ENCODE data around the gene BCAR1.

Gene BCAR1

GRCh38 chr16:75251280-75252048 is at the start of gene BCAR1:
Gene BCAR1 (minus strand): TSS chr16:75251624. CDS start chr16:75251482, 142 bp downstream.
- peak within 1 kb of the TSS; percentile 89 for H3K27ac ChIP-seq (ENCODE audit: low read depth, low read length)
- no peaks in the 10 kb centered on the region; the same call in 1 of the 2 replicates for H3K36me3 ChIP-seq (ENCODE audit: control insufficient read depth, insufficient read depth, low read length)
- H3K4me3 ChIP-seq (ENCODE audit: low read depth, low read length), result peak within 1 kb of the TSS; percentile 79
- peaks cover 56% of the 10 kb centered on the region for H3K4me1 ChIP-seq (ENCODE audit: control insufficient read depth, insufficient read depth, low read length)
- no peaks in the 10 kb centered on the region for H3K27me3 ChIP-seq (ENCODE audit: control insufficient read depth, insufficient read depth, low read length)
- H3K9me3 ChIP-seq (ENCODE audit: control insufficient read depth, insufficient read depth, low read length), result no peaks in the 10 kb centered on the region
- peak within 1 kb of the TSS; percentile 66 for H3K9ac ChIP-seq (ENCODE audit: low read depth, low read length)

GRCh38 chr16:75298267-75298666 is 46.8 kb upstream of the BCAR1 start:
- Histone ChIP-seq H3K9me3 (ENCODE audit: control insufficient read depth, insufficient read depth, low read length) (no peaks in the 10 kb centered on the region), H3K4me3 (ENCODE audit: low read depth, low read length) (no peak overlapping the region), H3K4me1 (ENCODE audit: control insufficient read depth, insufficient read depth, low read length) (no peaks in the 10 kb centered on the region), H3K27ac (ENCODE audit: low read depth, low read length) (no peak overlapping the region), H3K27me3 (ENCODE audit: control insufficient read depth, insufficient read depth, low read length) (no peaks in the 10 kb centered on the region), H3K9ac (ENCODE audit: low read depth, low read length) (no peak overlapping the region), H3K36me3 (ENCODE audit: control insufficient read depth, insufficient read depth, low read length) (peaks cover 64% of the 10 kb centered on the region)

GRCh38 chr16:75296606-75297005 is 45.2 kb upstream of the BCAR1 start:
- no peaks in the 10 kb centered on the region for H3K4me1 ChIP-seq (ENCODE audit: control insufficient read depth, insufficient read depth, low read length)
- H3K4me3 ChIP-seq (ENCODE audit: low read depth, low read length), result no peak overlapping the region
- H3K9ac ChIP-seq (ENCODE audit: low read depth, low read length), result no peak overlapping the region
- H3K36me3 ChIP-seq (ENCODE audit: control insufficient read depth, insufficient read depth, low read length), result peaks cover 69% of the 10 kb centered on the region
- no peak overlapping the region for H3K27ac ChIP-seq (ENCODE audit: low read depth, low read length)
- H3K27me3 ChIP-seq (ENCODE audit: control insufficient read depth, insufficient read depth, low read length), result no peaks in the 10 kb centered on the region
- no peaks in the 10 kb centered on the region for H3K9me3 ChIP-seq (ENCODE audit: control insufficient read depth, insufficient read depth, low read length)

GRCh38 chr16:75294773-75295459 is 43.5 kb upstream of the BCAR1 start:
- Histone ChIP-seq H3K9me3 (ENCODE audit: control insufficient read depth, insufficient read depth, low read length) (no peaks in the 10 kb centered on the region), H3K27ac (ENCODE audit: low read depth, low read length) (no peak overlapping the region), H3K27me3 (ENCODE audit: control insufficient read depth, insufficient read depth, low read length) (no peaks in the 10 kb centered on the region), H3K36me3 (ENCODE audit: control insufficient read depth, insufficient read depth, low read length) (peaks cover 67% of the 10 kb centered on the region), H3K4me1 (ENCODE audit: control insufficient read depth, insufficient read depth, low read length) (no peaks in the 10 kb centered on the region), H3K4me3 (ENCODE audit: low read depth, low read length) (no peak overlapping the region), H3K9ac (ENCODE audit: low read depth, low read length) (no peak overlapping the region)

GRCh38 chr16:75293772-75294171 is 42.3 kb upstream of the BCAR1 start:
- Histone ChIP-seq H3K27ac (ENCODE audit: low read depth, low read length) (no peak overlapping the region), H3K9me3 (ENCODE audit: control insufficient read depth, insufficient read depth, low read length) (no peaks in the 10 kb centered on the region), H3K27me3 (ENCODE audit: control insufficient read depth, insufficient read depth, low read length) (no peaks in the 10 kb centered on the region), H3K4me3 (ENCODE audit: low read depth, low read length) (no peak overlapping the region), H3K9ac (ENCODE audit: low read depth, low read length) (no peak overlapping the region), H3K36me3 (ENCODE audit: control insufficient read depth, insufficient read depth, low read length) (peaks cover 63% of the 10 kb centered on the region), H3K4me1 (ENCODE audit: control insufficient read depth, insufficient read depth, low read length) (no peaks in the 10 kb centered on the region)

- no peaks in the 10 kb centered on the region for H3K4me1 ChIP-seq (ENCODE audit: control insufficient read depth, insufficient read depth, low read length)
- H3K36me3 ChIP-seq (ENCODE audit: control insufficient read depth, insufficient read depth, low read length), result peaks cover 58% of the 10 kb centered on the region
- no peaks in the 10 kb centered on the region for H3K9me3 ChIP-seq (ENCODE audit: control insufficient read depth, insufficient read depth, low read length)
- no peak overlapping the region for H3K27ac ChIP-seq (ENCODE audit: low read depth, low read length)
- no peaks in the 10 kb centered on the region for H3K27me3 ChIP-seq (ENCODE audit: control insufficient read depth, insufficient read depth, low read length)
- H3K9ac ChIP-seq (ENCODE audit: low read depth, low read length), result no peak overlapping the region
- no peak overlapping the region for H3K4me3 ChIP-seq (ENCODE audit: low read depth, low read length)
These were observed 41.7 kb upstream of the BCAR1 start for GRCh38 chr16:75293173-75293572.

- Histone ChIP-seq H3K4me3 (ENCODE audit: low read depth, low read length) (no peak overlapping the region), H3K4me1 (ENCODE audit: control insufficient read depth, insufficient read depth, low read length) (no peaks in the 10 kb centered on the region), H3K27me3 (ENCODE audit: control insufficient read depth, insufficient read depth, low read length) (no peaks in the 10 kb centered on the region), H3K9ac (ENCODE audit: low read depth, low read length) (no peak overlapping the region), H3K36me3 (ENCODE audit: control insufficient read depth, insufficient read depth, low read length) (peaks cover 56% of the 10 kb centered on the region), H3K27ac (ENCODE audit: low read depth, low read length) (no peak overlapping the region), H3K9me3 (ENCODE audit: control insufficient read depth, insufficient read depth, low read length) (no peaks in the 10 kb centered on the region)
These were observed 41.3 kb upstream of the BCAR1 start for GRCh38 chr16:75292691-75293090.

GRCh38 chr16:75289189-75289588 is 37.8 kb upstream of the BCAR1 start:
- Histone ChIP-seq H3K9ac (ENCODE audit: low read depth, low read length) (no peak overlapping the region), H3K4me3 (ENCODE audit: low read depth, low read length) (no peak overlapping the region), H3K27ac (ENCODE audit: low read depth, low read length) (no peak overlapping the region), H3K27me3 (ENCODE audit: control insufficient read depth, insufficient read depth, low read length) (no peaks in the 10 kb centered on the region), H3K4me1 (ENCODE audit: control insufficient read depth, insufficient read depth, low read length) (no peaks in the 10 kb centered on the region), H3K36me3 (ENCODE audit: control insufficient read depth, insufficient read depth, low read length) (peaks cover 40% of the 10 kb centered on the region), H3K9me3 (ENCODE audit: control insufficient read depth, insufficient read depth, low read length) (no peaks in the 10 kb centered on the region)

- no peaks in the 10 kb centered on the region for H3K9me3 ChIP-seq (ENCODE audit: control insufficient read depth, insufficient read depth, low read length)
- no peak overlapping the region for H3K27ac ChIP-seq (ENCODE audit: low read depth, low read length)
- H3K4me3 ChIP-seq (ENCODE audit: low read depth, low read length), result no peak overlapping the region
- H3K27me3 ChIP-seq (ENCODE audit: control insufficient read depth, insufficient read depth, low read length), result no peaks in the 10 kb centered on the region
- no peak overlapping the region for H3K9ac ChIP-seq (ENCODE audit: low read depth, low read length)
- H3K36me3 ChIP-seq (ENCODE audit: control insufficient read depth, insufficient read depth, low read length), result peaks cover 34% of the 10 kb centered on the region
- no peaks in the 10 kb centered on the region for H3K4me1 ChIP-seq (ENCODE audit: control insufficient read depth, insufficient read depth, low read length)
These were observed 37.2 kb upstream of the BCAR1 start for GRCh38 chr16:75288596-75289120.

GRCh38 chr16:75288181-75288580 is 36.8 kb upstream of the BCAR1 start:
- H3K4me1 ChIP-seq (ENCODE audit: control insufficient read depth, insufficient read depth, low read length), result no peaks in the 10 kb centered on the region
- no peaks in the 10 kb centered on the region for H3K27me3 ChIP-seq (ENCODE audit: control insufficient read depth, insufficient read depth, low read length)
- H3K36me3 ChIP-seq (ENCODE audit: control insufficient read depth, insufficient read depth, low read length), result peaks cover 30% of the 10 kb centered on the region
- H3K9ac ChIP-seq (ENCODE audit: low read depth, low read length), result no peak overlapping the region
- H3K27ac ChIP-seq (ENCODE audit: low read depth, low read length), result no peak overlapping the region
- H3K9me3 ChIP-seq (ENCODE audit: control insufficient read depth, insufficient read depth, low read length), result no peaks in the 10 kb centered on the region
- no peak overlapping the region for H3K4me3 ChIP-seq (ENCODE audit: low read depth, low read length)

GRCh38 chr16:75287708-75288107 is 36.3 kb upstream of the BCAR1 start:
- no peaks in the 10 kb centered on the region for H3K27me3 ChIP-seq (ENCODE audit: control insufficient read depth, insufficient read depth, low read length)
- no peaks in the 10 kb centered on the region for H3K9me3 ChIP-seq (ENCODE audit: control insufficient read depth, insufficient read depth, low read length)
- H3K4me3 ChIP-seq (ENCODE audit: low read depth, low read length), result no peak overlapping the region
- no peak overlapping the region for H3K27ac ChIP-seq (ENCODE audit: low read depth, low read length)
- H3K4me1 ChIP-seq (ENCODE audit: control insufficient read depth, insufficient read depth, low read length), result no peaks in the 10 kb centered on the region
- H3K9ac ChIP-seq (ENCODE audit: low read depth, low read length), result no peak overlapping the region
- peaks cover 25% of the 10 kb centered on the region for H3K36me3 ChIP-seq (ENCODE audit: control insufficient read depth, insufficient read depth, low read length)
